ENCODE results near the gene GNLY.

The GNLY gene

DNA sequence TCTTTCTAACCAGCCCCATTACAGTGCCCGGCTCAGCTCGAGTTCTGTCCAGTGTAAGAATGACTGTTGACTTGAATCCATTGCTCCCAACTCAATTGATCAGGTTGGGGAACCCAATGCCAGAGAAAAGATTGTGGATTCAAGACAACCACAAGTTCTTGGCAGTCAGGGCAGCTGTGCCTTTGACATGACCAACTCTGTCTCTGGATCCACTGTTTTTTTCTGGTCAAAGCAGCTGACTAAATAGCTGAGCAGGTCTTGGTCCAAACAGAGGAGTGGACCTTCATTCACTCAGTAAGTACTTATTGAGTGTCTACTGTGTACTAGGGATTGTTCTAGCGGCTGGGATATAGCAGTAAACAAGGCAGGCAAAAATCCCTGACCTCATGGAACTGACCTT lies 53.3 kb downstream of the GNLY start:
- no peak for DNase-seq (ENCODE audit: low read depth)
- no peak for TF ChIP-seq CTCF (IDR thresholded peaks at IDR 0.05; ENCODE audit: insufficient read depth, low read depth, low read length, missing control alignments)
- no peak overlapping the region for H3K4me3 ChIP-seq (ENCODE audit: low read length)

GRCh38 chr2:85748039-85748734 lies 54.0 kb downstream of the GNLY start:
- no peak for TF ChIP-seq CTCF (IDR thresholded peaks at IDR 0.05; ENCODE audit: insufficient read depth, low read depth, low read length, missing control alignments)
- no peak for DNase-seq (ENCODE audit: low read depth)
- H3K4me3 ChIP-seq (ENCODE audit: low read length) = no peak overlapping the region
